IMR-90 (cell line): Measurements from ENCODE around the gene VRK2.

ENCODE experiments used
- MXI1 ChIP-seq: IDR thresholded peaks from 2 replicates; pipeline ENCODE4 v1.6.1; 2012; ENCODE audit warnings: low read depth, mild to moderate bottlenecking, low read length, moderate library complexity, borderline replicate concordance
- TF ChIP-seq, protein P1 (sequence below): conservative IDR thresholded peaks from 2 replicates; pipeline ENCODE4 v1.5.1; 2012; ENCODE audit warnings: mild to moderate bottlenecking, low read depth, low read length, improper control_type of control experiment

DNA sequence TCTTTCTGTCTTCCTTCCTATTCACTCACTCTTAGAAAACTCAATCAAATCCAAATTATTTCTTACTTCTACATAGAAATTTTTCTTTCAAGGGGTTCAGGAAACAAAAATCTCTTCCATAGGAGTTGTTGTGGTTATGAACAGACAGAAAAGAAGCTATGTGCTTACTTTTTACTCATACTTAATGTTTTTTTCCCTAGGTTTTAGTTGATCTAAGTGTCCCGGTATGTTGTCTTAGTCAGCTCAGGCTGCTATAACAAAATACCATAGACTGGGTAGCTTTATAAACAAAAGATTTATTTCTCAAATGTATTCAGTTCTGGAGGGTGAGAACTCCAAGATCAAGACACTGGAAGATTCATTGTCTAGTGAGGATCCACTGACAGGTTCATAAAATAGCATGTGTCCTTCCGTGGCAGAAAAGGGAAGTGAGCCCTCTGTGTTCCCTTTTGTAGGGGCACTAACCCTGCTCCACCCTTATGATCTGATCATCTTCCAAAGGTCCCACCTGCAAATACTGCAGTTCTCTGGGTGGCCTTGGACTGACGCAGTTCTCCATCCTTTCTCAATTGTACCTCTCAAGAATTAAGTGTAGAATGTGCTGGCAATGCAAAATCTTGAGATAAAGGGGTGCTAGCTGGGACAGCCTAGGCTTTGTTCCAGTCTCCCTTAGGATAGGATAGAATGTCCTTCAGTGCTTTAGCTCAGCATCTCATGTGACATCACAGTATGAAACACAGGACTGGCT is 14.4 kb upstream of the VRK2 start:
- no peak for TF ChIP-seq MXI1
- TF ChIP-seq, protein P1, sequence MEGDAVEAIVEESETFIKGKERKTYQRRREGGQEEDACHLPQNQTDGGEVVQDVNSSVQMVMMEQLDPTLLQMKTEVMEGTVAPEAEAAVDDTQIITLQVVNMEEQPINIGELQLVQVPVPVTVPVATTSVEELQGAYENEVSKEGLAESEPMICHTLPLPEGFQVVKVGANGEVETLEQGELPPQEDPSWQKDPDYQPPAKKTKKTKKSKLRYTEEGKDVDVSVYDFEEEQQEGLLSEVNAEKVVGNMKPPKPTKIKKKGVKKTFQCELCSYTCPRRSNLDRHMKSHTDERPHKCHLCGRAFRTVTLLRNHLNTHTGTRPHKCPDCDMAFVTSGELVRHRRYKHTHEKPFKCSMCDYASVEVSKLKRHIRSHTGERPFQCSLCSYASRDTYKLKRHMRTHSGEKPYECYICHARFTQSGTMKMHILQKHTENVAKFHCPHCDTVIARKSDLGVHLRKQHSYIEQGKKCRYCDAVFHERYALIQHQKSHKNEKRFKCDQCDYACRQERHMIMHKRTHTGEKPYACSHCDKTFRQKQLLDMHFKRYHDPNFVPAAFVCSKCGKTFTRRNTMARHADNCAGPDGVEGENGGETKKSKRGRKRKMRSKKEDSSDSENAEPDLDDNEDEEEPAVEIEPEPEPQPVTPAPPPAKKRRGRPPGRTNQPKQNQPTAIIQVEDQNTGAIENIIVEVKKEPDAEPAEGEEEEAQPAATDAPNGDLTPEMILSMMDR = no peak
